Measurements from ENCODE around the gene DDAH1. TPM values are rescaled to one million over a fixed set of nuclear protein-coding genes. Genes with fewer than 3 reads are reported as not detected.
A peak's percentile ranks its signal among the peaks of the same experiment; 100 is the strongest.

DDAH1 gene
- total RNA-seq, 6 experiments from 2014 or later, result 54.9 to 94.9 (median 66.2) TPM

- TF ChIP-seq CTCF (IDR thresholded peaks at IDR 0.05) (no peak), POLR2A (IDR thresholded peaks at IDR 0.05) (no peak)
- ATAC-seq, result no peak
- Histone ChIP-seq H3K27ac (peak overlapping the region in 1 of 3 donors; percentile 67), H3K27me3 (no peaks in the 10 kb centered on the region), H3K4me1 (peaks cover 0 to 46% (median 15%) of the 10 kb centered on the region in 4 donors), H3K4me3 (no peak overlapping the region), H3K36me3 (no peaks in the 10 kb centered on the region), H3K9me3 (no peaks in the 10 kb centered on the region)
- intact Hi-C loops (cut with DNase I), result no loop called here
- DNase-seq, result no peak
- WGBS (ENCODE audit: insufficient coverage, low coverage, low lambda C conversion rate, missing lambda C conversion rate), result 7% methylated on average over 1 of the region's 1 CpG
Measured at GRCh38 chr1:85406081-85406480, 58.9 kb downstream of the DDAH1 start.

- no peaks in the 10 kb centered on the region for H3K9me3 ChIP-seq
- H3K4me1 ChIP-seq, result peaks cover 0 to 49% (median 18%) of the 10 kb centered on the region in 4 donors
- DNase-seq (no peak), ATAC-seq (no peak)
- TF ChIP-seq CTCF (IDR thresholded peaks at IDR 0.05) (no peak), POLR2A (IDR thresholded peaks at IDR 0.05) (no peak)
- H3K27me3 ChIP-seq, result no peaks in the 10 kb centered on the region
- intact Hi-C loops (cut with DNase I), result no loop called here
- H3K4me3 ChIP-seq, result no peak overlapping the region
- peak overlapping the region in 1 of 3 donors; percentile 41 for H3K27ac ChIP-seq
- 67% methylated on average over 5 of the region's 5 CpGs for WGBS (ENCODE audit: insufficient coverage, low coverage, low lambda C conversion rate, missing lambda C conversion rate)
- H3K36me3 ChIP-seq, result no peaks in the 10 kb centered on the region
Measured at GRCh38 chr1:85404408-85404807, 60.6 kb downstream of the DDAH1 start.

DNA sequence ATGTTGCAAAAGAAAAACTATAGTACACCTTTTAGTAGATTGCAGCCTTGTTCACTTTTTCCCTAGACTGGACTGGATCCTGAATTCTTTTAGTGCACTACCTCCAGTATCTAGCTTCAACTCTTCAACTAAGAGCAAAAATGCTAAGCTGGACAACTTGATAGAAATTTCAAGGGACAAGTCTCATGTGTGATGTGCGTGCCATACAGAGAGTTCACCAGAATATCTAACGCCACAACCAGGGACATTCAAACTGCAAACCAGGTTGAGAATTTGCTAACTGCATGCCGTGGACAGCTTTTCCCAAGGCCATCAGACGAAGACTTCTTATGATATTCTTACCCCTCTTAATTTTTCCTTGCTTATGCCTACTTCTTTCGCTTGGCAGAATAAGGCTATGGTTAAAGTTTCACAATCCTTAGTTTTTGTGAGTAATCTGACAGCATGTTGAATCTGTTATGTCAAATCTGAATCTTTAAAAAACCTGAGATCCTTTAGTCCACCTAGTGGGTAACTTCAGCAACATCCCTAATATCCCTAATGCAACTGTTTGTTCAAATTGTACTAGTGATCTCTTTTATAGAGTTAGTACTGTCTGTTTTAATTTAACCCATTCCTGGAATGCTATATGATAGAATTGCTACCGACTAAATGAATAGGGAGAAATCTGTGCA lies 66.4 kb downstream of the DDAH1 start:
- DNase-seq (no peak), ATAC-seq (peak; percentile 91 to 94 (median 92))
- peaks cover 0 to 21% (median 8%) of the 10 kb centered on the region in 4 donors for H3K4me1 ChIP-seq
- peak overlapping the region in 2 of 3 donors; percentile 30 to 33 for H3K27ac ChIP-seq
- H3K4me3 ChIP-seq, result no peak overlapping the region
- WGBS (ENCODE audit: insufficient coverage, low coverage, low lambda C conversion rate, missing lambda C conversion rate), result 38% methylated on average over 6 of the region's 6 CpGs
- intact Hi-C loops (cut with DNase I), result no loop called here
- no peaks in the 10 kb centered on the region for H3K9me3 ChIP-seq
- H3K36me3 ChIP-seq, result no peaks in the 10 kb centered on the region
- H3K27me3 ChIP-seq, result no peaks in the 10 kb centered on the region
- TF ChIP-seq POLR2A (IDR thresholded peaks at IDR 0.05) (no peak), CTCF (IDR thresholded peaks at IDR 0.05) (peak; percentile 41 to 68 (median 52))

- Histone ChIP-seq H3K36me3 (no peaks in the 10 kb centered on the region), H3K27me3 (no peaks in the 10 kb centered on the region), H3K27ac (no peak overlapping the region), H3K4me3 (no peak overlapping the region), H3K9me3 (no peaks in the 10 kb centered on the region), H3K4me1 (peaks cover 0 to 15% (median 8%) of the 10 kb centered on the region in 4 donors)
- TF ChIP-seq POLR2A (IDR thresholded peaks at IDR 0.05), result no peak
- WGBS (ENCODE audit: insufficient coverage, low coverage, low lambda C conversion rate, missing lambda C conversion rate), result 72% methylated on average over 2 of the region's 4 CpGs
- no peak for DNase-seq
- no peak for ATAC-seq
- intact Hi-C loops (cut with DNase I), result no loop called here
Measured at GRCh38 chr1:85397490-85398032, 67.4 kb downstream of the DDAH1 start.

DNA sequence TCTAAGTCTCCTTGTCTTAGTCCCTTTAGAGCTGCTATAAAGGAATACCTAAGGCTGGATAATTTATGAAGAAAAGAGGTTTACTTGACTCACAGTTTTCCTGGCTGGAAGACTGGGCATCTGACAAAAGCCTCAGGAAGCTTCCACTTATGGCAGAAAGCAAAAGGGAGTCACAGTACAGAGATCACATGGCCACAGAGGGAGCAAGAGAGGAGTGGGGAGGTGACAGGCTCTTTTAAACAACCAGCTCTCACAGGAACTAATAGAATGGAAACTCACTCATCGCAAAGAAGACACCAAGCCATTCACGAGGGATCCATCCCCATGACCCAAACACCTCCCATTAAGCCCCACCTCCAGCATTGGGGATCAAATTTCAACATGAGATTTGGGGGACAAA lies 68.8 kb downstream of the DDAH1 start:
- no peak for TF ChIP-seq POLR2A (IDR thresholded peaks at IDR 0.05)
- TF ChIP-seq CTCF (IDR thresholded peaks at IDR 0.05), result no peak
- Histone ChIP-seq H3K9me3 (no peaks in the 10 kb centered on the region), H3K4me1 (peaks cover 0 to 15% (median 8%) of the 10 kb centered on the region in 4 donors), H3K27me3 (no peaks in the 10 kb centered on the region), H3K27ac (no peak overlapping the region), H3K36me3 (no peaks in the 10 kb centered on the region), H3K4me3 (no peak overlapping the region)
- no peak for ATAC-seq
- intact Hi-C loops (cut with DNase I), result no loop called here
- DNase-seq, result no peak
- WGBS (ENCODE audit: insufficient coverage, low coverage, low lambda C conversion rate, missing lambda C conversion rate), result 79% methylated on average over 2 of the region's 2 CpGs
